OCI-LY7 (cell line): ENCODE measurements around the gene STARD7. TPM values are rescaled to one million over a fixed set of nuclear protein-coding genes. Genes with fewer than 3 reads are reported as not detected.

Source experiments
- BruUV-seq: library from RNA; stranded (reverse); fragments of 400-500 nt; replicated peaks from 2 replicates; lab custom pipeline; 2021; lab: Mats Ljungman, UMichigan
- CTCF ChIA-PET: fragments of 300-600 bp; sonication (Branson Sonifier 250); formaldehyde crosslinking; loops from one replicate; lab custom pipeline; 2022; ENCODE audit warnings: antibody characterized with exemption; ENCODE audit not compliant: unreplicated experiment; lab: Charles Lee
- POLR2A ChIA-PET: fragments of 300-600 bp; sonication (Branson Sonifier 250); formaldehyde crosslinking; loops from one replicate; lab custom pipeline; 2022; ENCODE audit warnings: antibody characterized with exemption; lab: Charles Lee
- DNase-seq: peaks from one replicate; pipeline ENCODE4 v3.0.0-alpha.2; 2015; ENCODE audit warnings: low spot score
- H2AFZ ChIP-seq: fragments of 200-600 bp; sonication (generic), shearing (Covaris generic); 2 replicates; pipeline ENCODE4 v1.6.1; 2014; ENCODE audit warnings: mild to moderate bottlenecking, antibody characterized with exemption, low read length, moderate library complexity
- H3K27ac ChIP-seq: fragments of 200-600 bp; sonication (generic); 2 replicates; pipeline ENCODE4 v1.5.1; 2014; ENCODE audit warnings: mixed run types, low read depth, mild to moderate bottlenecking, moderate library complexity, low read length, inconsistent platforms; ENCODE audit not compliant: poor library complexity, severe bottlenecking
- H3K36me3 ChIP-seq: fragments of 200-600 bp; sonication (generic); 2 replicates; pipeline ENCODE4 v1.6.1; 2014; ENCODE audit warnings: mild to moderate bottlenecking, antibody characterized with exemption, low read length, moderate library complexity, mixed read lengths; ENCODE audit not compliant: insufficient read depth
- H3K4me1 ChIP-seq: fragments of 200-600 bp; sonication (generic); 2 replicates; pipeline ENCODE4 v1.5.1; 2014; ENCODE audit warnings: mild to moderate bottlenecking, low read length; ENCODE audit not compliant: insufficient read depth, poor library complexity, severe bottlenecking
- H3K4me2 ChIP-seq: fragments of 200-600 bp; sonication (generic); 2 replicates; pipeline ENCODE4 v1.6.1; 2014; ENCODE audit warnings: mild to moderate bottlenecking, low read length
- H3K4me3 ChIP-seq: fragments of 200-600 bp; sonication (generic); 2 replicates; pipeline ENCODE4 v1.5.1; 2014; ENCODE audit warnings: mild to moderate bottlenecking, low read depth, low read length; ENCODE audit not compliant: poor library complexity, severe bottlenecking
- H3K79me2 ChIP-seq: fragments of 200-600 bp; sonication (generic); 2 replicates; pipeline ENCODE4 v1.6.1; 2016; ENCODE audit warnings: low read depth, mild to moderate bottlenecking, low read length, moderate library complexity, mixed read lengths; ENCODE audit not compliant: insufficient read depth
- H3K9me2 ChIP-seq: fragments of 200-600 bp; sonication (generic); 2 replicates; pipeline ENCODE4 v1.6.1; 2016; ENCODE audit warnings: mild to moderate bottlenecking, low read length, mixed read lengths; ENCODE audit not compliant: insufficient read depth
- H3K9me3 ChIP-seq: fragments of 200-600 bp; sonication (generic); 2 replicates; pipeline ENCODE4 v1.6.1; 2014; ENCODE audit warnings: mild to moderate bottlenecking, mixed run types, low read length, mixed read lengths
- H4K20me1 ChIP-seq: fragments of 200-600 bp; sonication (generic); 2 replicates; pipeline ENCODE4 v1.6.1; 2014; ENCODE audit warnings: mild to moderate bottlenecking, antibody characterized with exemption, low read length, moderate library complexity, mixed read lengths; ENCODE audit not compliant: insufficient read depth
- CTCF ChIP-seq: fragments of 200-600 bp; sonication (generic); conservative IDR thresholded peaks from 2 replicates; pipeline ENCODE4 v1.5.1; 2014; ENCODE audit warnings: mild to moderate bottlenecking, antibody characterized with exemption, low read length, moderate library complexity, mixed read lengths
- EZH2phosphoT487 ChIP-seq: fragments of 200-600 bp; sonication (generic); IDR thresholded peaks from 2 replicates; pipeline ENCODE4 v1.6.1; 2018; ENCODE audit warnings: low read depth, borderline replicate concordance, mild to moderate bottlenecking, mixed run types, antibody characterized with exemption, low read length, moderate library complexity, mixed read lengths
- intact Hi-C: fragments of 100-400 bp; cut with micrococcal nuclease; formaldehyde crosslinking; loops from one replicate; pipeline ENCODE4 v1.10.0; 2022; ENCODE audit not compliant: unreplicated experiment
- total RNA-seq, 2 experiments: library from RNA; depleted of rRNA in 1 of 2; stranded (reverse); fragments of >200 nt in 1 of 2; shearing (Covaris generic) in 1 of 2; gene quantifications; 2 replicates each; pipeline ENCODE4 v1.2.3, GENCODE V29; 2014 to 2022

Gene STARD7
- total RNA-seq, 2 experiments from 2014 or later = 206 to 239 TPM

- DNase-seq = peak; percentile 25
- no peak for TF ChIP-seq CTCF
- no peak for TF ChIP-seq EZH2phosphoT487
- peaks cover 10% of the 10 kb centered on the region for H3K4me1 ChIP-seq
- no peak overlapping the region for H3K4me2 ChIP-seq
- no peaks in the 10 kb centered on the region for H3K9me2 ChIP-seq
- no peaks in the 10 kb centered on the region for H3K9me3 ChIP-seq
- H3K4me3 ChIP-seq = no peak overlapping the region
- ChIA-PET POLR2A (interaction anchor here (1.0 to 1.3 kb wide), 3 partner anchors 11 to 53 kb away, joined by 3 to 5 read pairs (median 3); no protein-coding TSS in a partner anchor), CTCF (interaction anchor here (0.9 kb wide), 1 partner anchor 17 kb away, joined by 3 read pairs; no protein-coding TSS in a partner anchor)
- peaks cover 28% of the 10 kb centered on the region for H3K36me3 ChIP-seq
- no peak overlapping the region for H2AFZ ChIP-seq
- H3K27ac ChIP-seq = no peak overlapping the region
- no peaks in the 10 kb centered on the region for H4K20me1 ChIP-seq
- no TSS peak for BruUV-seq
- intact Hi-C loops = loop anchor here (5.0 kb wide), 1 partner anchor 87 kb away; the partner anchor contains the start of genes CIAO1 and TMEM127
- H3K79me2 ChIP-seq = no peaks in the 10 kb centered on the region
Observed at GRCh38 chr2:96180521-96180920, 28.1 kb downstream of the STARD7 start.

GRCh38 chr2:96180002-96180401, 28.6 kb downstream of the STARD7 start:
- no TSS peak for BruUV-seq
- H3K27ac ChIP-seq = no peak overlapping the region
- TF ChIP-seq CTCF = no peak
- H3K9me3 ChIP-seq = no peaks in the 10 kb centered on the region
- no peak overlapping the region for H3K4me3 ChIP-seq
- H3K4me2 ChIP-seq = no peak overlapping the region
- intact Hi-C loops = loop anchor here (5.0 kb wide), 1 partner anchor 87 kb away; the partner anchor contains the start of genes CIAO1 and TMEM127
- ChIA-PET POLR2A (interaction anchor here (1.0 to 1.3 kb wide), 3 partner anchors 11 to 53 kb away, joined by 3 to 5 read pairs (median 3); no protein-coding TSS in a partner anchor), CTCF (interaction anchor here (0.9 kb wide), 1 partner anchor 16 kb away, joined by 3 read pairs; no protein-coding TSS in a partner anchor)
- peaks cover 10% of the 10 kb centered on the region for H3K4me1 ChIP-seq
- no peak for DNase-seq
- no peaks in the 10 kb centered on the region for H3K79me2 ChIP-seq
- H2AFZ ChIP-seq = no peak overlapping the region
- H3K36me3 ChIP-seq = peaks cover 23% of the 10 kb centered on the region
- H4K20me1 ChIP-seq = no peaks in the 10 kb centered on the region
- no peaks in the 10 kb centered on the region for H3K9me2 ChIP-seq

GRCh38 chr2:96176661-96177060, 32.0 kb downstream of the STARD7 start:
- CTCF ChIA-PET = no interaction called here
- no peak overlapping the region for H3K4me3 ChIP-seq
- DNase-seq = no peak
- peaks cover 17% of the 10 kb centered on the region for H3K4me1 ChIP-seq
- POLR2A ChIA-PET = interaction anchor here (3.3 kb wide), 1 partner anchor 37 kb away, joined by 23 read pairs; the partner anchor contains the start of gene ASTL
- H3K4me2 ChIP-seq = no peak overlapping the region
- no peaks in the 10 kb centered on the region for H3K9me3 ChIP-seq
- H3K27ac ChIP-seq = no peak overlapping the region
- no peak overlapping the region for H2AFZ ChIP-seq
- no peak for TF ChIP-seq EZH2phosphoT487
- no peak for TF ChIP-seq CTCF
- BruUV-seq = no TSS peak
- intact Hi-C loops = no loop called here
- no peaks in the 10 kb centered on the region for H3K79me2 ChIP-seq
- no peaks in the 10 kb centered on the region for H3K9me2 ChIP-seq
- 0 out of 2 replicates have a peak, but pooled peaks cover under 1% of the 10 kb centered on the region for H3K36me3 ChIP-seq
- H4K20me1 ChIP-seq = no peaks in the 10 kb centered on the region
